ENCODE measurements around the gene LY86. TPM values are rescaled to one million over a fixed set of nuclear protein-coding genes. Genes with fewer than 3 reads are reported as not detected.

Gene LY86
- total RNA-seq, result not detected in 2 replicates
- not detected in 2 replicates for polyA plus RNA-seq
- not detected in 2 replicates for polyA plus RNA-seq (2011; cell fraction: cytosol; rRNA removed)
- not detected in 2 replicates for polyA plus RNA-seq (2011; cell fraction: nucleus; rRNA removed)
- polyA plus RNA-seq (2012), result not detected in 2 replicates
- polyA minus RNA-seq, result not detected in 2 replicates
- polyA minus RNA-seq (2011; cell fraction: cytosol; rRNA and poly(A)+ RNA removed), result not detected
- not detected in 2 replicates for polyA minus RNA-seq (2011; cell fraction: nucleus; rRNA and poly(A)+ RNA removed)
- Bru-seq, nascent RNA, result not detected
- percentile 1 among the genes with signal in this experiment for BruChase-seq, experiment 1, labeled RNA remaining after a 6-hour chase
- not detected for BruChase-seq, experiment 2, labeled RNA remaining after a 2-hour chase
- long read RNA-seq, result 0 reads

DNA sequence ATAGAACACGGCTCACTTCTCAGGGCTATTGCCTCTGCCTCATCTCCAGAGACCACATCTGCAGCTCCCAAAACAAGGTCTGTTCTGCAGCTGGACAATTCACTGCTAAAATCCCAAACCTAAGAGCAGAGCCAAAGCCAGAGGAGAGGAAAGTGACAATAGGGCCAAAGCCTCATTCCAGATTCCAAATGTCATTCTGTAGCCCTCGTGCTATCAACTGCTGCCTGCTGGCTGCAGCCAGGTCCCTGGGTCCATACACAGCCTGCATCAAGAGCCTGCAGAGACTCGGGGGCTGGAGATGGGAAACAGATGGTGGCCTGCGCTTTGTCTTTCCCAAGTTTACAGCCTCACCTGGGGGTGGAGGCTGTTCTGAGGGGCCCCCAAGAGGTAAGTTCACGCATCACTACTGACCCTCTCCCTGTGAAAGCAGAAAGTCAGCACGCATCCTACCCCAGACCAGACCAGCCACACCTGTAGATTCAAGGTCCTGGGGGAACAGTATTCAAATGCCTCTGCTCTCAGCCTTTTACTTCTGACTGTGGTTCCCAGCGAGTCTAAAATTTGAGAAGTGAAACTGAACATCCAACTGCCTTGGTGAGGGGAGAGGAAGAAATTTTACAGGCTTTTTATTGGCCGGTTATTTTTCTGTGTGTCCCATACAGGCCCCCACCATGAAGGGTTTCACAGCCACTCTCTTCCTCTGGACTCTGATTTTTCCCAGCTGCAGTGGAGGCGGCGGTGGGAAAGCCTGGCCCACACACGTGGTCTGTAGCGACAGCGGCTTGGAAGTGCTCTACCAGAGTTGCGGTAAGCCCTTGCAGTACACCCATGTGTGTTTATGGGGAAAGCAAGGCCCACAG is at the start of gene LY86:
Gene LY86 (plus strand): TSS at position 657 of the 860 bp plus-strand sequence. CDS start 15 bp downstream, at position 672.
- CTCF ChIA-PET, result no interaction called here
- TF ChIP-seq JUN (IDR thresholded peaks at IDR 0.05; ENCODE audit: borderline replicate concordance, insufficient read depth, insufficient read length, low read depth), result no peak
- TF ChIP-seq, protein P1, sequence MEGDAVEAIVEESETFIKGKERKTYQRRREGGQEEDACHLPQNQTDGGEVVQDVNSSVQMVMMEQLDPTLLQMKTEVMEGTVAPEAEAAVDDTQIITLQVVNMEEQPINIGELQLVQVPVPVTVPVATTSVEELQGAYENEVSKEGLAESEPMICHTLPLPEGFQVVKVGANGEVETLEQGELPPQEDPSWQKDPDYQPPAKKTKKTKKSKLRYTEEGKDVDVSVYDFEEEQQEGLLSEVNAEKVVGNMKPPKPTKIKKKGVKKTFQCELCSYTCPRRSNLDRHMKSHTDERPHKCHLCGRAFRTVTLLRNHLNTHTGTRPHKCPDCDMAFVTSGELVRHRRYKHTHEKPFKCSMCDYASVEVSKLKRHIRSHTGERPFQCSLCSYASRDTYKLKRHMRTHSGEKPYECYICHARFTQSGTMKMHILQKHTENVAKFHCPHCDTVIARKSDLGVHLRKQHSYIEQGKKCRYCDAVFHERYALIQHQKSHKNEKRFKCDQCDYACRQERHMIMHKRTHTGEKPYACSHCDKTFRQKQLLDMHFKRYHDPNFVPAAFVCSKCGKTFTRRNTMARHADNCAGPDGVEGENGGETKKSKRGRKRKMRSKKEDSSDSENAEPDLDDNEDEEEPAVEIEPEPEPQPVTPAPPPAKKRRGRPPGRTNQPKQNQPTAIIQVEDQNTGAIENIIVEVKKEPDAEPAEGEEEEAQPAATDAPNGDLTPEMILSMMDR (IDR thresholded peaks at IDR 0.05; ENCODE audit: extremely low read depth in 1 of 2, insufficient read depth in 1 of 2, low read depth in 1 of 2, low read length in 2 of 2), result no peak
- no peak for TF ChIP-seq EZH2 (IDR thresholded peaks at IDR 0.05; ENCODE audit: borderline replicate concordance, low read depth, low read length, severe bottlenecking)
- TF ChIP-seq, protein P2, sequence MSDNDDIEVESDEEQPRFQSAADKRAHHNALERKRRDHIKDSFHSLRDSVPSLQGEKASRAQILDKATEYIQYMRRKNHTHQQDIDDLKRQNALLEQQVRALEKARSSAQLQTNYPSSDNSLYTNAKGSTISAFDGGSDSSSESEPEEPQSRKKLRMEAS (IDR thresholded peaks at IDR 0.05; ENCODE audit: insufficient read depth, insufficient read length), result no peak
- no peak for TF ChIP-seq POLR2AphosphoS5 (IDR thresholded peaks at IDR 0.05; ENCODE audit: insufficient read depth, low read depth, low read length)
- no peak for TF ChIP-seq GATA2 (IDR thresholded peaks at IDR 0.05; ENCODE audit: insufficient read depth, insufficient read length, low read depth, low read length)
- TF ChIP-seq MYC (IDR thresholded peaks at IDR 0.05; ENCODE audit: low read depth, low read length), result no peak
- TF ChIP-seq POLR2A (IDR thresholded peaks at IDR 0.05; ENCODE audit: low read depth, low read length), result no peak
- no peak for TF ChIP-seq FOS (IDR thresholded peaks at IDR 0.05; ENCODE audit: borderline replicate concordance, insufficient read depth, low read length)
- dilution Hi-C loops (cut with MboI; ENCODE audit: extremely low pct_ligation_motif_present, low sequenced_read_pairs), result no loop called here
- intact Hi-C loops (cut with micrococcal nuclease), result no loop called here
- Histone ChIP-seq H3K4me3 (replicated peaks in 1 of 3; ENCODE audit: insufficient read depth in 1 of 3, low read depth in 1 of 3, low read length in 3 of 3) (no peak within 1 kb of the TSS), H3K79me2 (ENCODE audit: control insufficient read depth, insufficient read depth, low read length) (no peaks in the 10 kb centered on the region), H3K4me2 (ENCODE audit: insufficient read depth, low read length) (no peak within 1 kb of the TSS), H3K9me1 (replicated peaks; ENCODE audit: control insufficient read depth, extremely low read depth, insufficient read depth, low read length) (no peaks in the 10 kb centered on the region), H3K9me3 (replicated peaks; ENCODE audit: control insufficient read depth, insufficient read depth, low read length) (no peaks in the 10 kb centered on the region), H3K27ac (ENCODE audit: insufficient read depth, low read depth, low read length) (no peak within 1 kb of the TSS), H3K9ac (replicated peaks; ENCODE audit: extremely low read depth, insufficient read depth, low read length) (no peak within 1 kb of the TSS), H4K20me1 (replicated peaks; ENCODE audit: control insufficient read depth, extremely low read depth, insufficient read depth, low read length) (no peaks in the 10 kb centered on the region), H3K27me3 (ENCODE audit: control insufficient read depth in 2 of 2, insufficient read depth in 2 of 2, low read length in 2 of 2) (no peaks in the 10 kb centered on the region), H3K36me3 (ENCODE audit: control insufficient read depth in 2 of 2, extremely low read depth in 1 of 2, insufficient read depth in 2 of 2, low read length in 2 of 2) (no peaks in the 10 kb centered on the region), H2AFZ (ENCODE audit: low read depth, low read length) (no peak within 1 kb of the TSS), H3K4me1 (ENCODE audit: control insufficient read depth, extremely low read depth, insufficient read depth, low read length) (no peaks in the 10 kb centered on the region)
- DNase-seq (ENCODE audit: low read depth, low spot score), result no peak
- FAIRE-seq, result no peak
- no TSS peak for BruUV-seq (replicated peaks)
- POLR2A ChIA-PET, result no interaction called here
